NOMO-1 (cell line): ENCODE measurements around the gene LPO.

Source experiments
- DNase-seq, 2 experiments: peaks; one replicate each; lab custom pipeline; 2025; ENCODE audit not compliant: unreplicated experiment in 2 of 2; lab: John Stamatoyannopoulos, UW

LPO gene

DNA sequence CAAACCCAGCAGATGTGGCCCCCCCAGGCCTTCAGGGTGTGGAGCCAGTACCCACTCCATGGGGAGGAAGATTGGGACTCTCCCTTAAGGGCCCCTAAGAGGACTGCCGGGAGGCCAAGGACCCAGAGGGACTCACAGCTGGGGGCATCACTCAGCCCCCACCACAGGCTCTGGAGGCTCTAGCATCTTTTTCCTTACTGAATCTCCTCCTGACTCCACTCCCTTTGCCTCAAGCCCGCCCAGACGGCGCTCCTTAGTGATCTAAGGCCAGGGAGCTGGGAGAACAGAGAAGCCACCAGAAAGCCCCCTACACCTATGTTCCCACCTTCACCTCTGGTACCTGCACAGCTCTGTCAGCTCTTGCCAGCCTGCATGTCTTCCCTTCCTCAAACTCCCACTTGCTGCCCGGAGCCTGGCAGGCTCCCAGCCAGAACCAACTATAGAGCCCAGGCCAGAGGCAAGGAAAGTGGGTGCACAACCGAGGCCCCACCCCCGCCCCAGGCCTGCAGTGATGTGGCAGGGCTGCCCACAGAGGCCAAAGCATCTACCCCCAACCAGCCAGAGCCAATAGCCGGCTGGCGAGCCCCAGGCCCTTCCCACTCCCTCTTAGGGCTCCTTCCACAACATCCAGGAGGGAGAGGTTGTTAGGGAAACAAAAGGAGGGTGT is 64.7 kb downstream of the LPO start:
- no peak for DNase-seq

DNA sequence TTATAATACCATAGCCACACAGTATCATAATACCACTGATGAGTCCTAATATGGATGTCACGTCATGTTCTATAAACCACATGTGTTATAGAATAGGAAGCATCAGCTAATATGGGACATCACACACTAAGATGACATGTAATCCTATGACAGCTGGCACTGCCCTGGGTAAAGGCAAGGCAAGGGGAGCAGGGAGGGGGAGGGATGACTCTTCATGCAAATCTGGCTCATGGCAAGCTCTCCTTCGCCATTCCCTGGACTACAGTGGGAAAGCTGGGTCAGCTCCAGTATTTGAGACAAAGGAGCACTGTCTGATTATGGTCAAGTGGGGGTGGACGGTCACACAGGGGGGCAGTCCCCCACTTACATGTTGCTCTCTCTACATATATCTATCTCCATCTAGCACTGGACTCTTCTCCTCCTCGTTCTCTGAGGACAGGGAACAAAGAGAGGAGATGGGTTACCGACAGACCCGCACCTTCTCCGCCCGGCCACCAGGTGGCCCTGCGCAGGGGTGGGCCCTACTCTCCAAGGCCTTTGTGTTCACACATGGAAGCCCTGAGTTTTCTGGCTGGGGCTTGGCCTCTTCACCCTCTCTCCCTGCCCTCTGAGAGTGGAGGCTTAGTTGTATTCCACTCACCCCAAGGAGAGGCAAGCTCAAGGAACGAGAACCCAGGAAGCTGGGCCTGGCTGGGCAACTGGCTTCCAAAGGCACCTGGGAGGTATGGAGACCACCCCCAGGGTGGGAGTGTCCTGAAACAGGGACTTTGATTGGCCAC is 65.8 kb downstream of the LPO start:
- peak; percentile 63 to 81 for DNase-seq

GRCh38 chr17:58304750-58305486 is 66.5 kb downstream of the LPO start:
- no peak for DNase-seq

- no peak for DNase-seq
Measured at GRCh38 chr17:58305626-58306025, 67.2 kb downstream of the LPO start.

DNA sequence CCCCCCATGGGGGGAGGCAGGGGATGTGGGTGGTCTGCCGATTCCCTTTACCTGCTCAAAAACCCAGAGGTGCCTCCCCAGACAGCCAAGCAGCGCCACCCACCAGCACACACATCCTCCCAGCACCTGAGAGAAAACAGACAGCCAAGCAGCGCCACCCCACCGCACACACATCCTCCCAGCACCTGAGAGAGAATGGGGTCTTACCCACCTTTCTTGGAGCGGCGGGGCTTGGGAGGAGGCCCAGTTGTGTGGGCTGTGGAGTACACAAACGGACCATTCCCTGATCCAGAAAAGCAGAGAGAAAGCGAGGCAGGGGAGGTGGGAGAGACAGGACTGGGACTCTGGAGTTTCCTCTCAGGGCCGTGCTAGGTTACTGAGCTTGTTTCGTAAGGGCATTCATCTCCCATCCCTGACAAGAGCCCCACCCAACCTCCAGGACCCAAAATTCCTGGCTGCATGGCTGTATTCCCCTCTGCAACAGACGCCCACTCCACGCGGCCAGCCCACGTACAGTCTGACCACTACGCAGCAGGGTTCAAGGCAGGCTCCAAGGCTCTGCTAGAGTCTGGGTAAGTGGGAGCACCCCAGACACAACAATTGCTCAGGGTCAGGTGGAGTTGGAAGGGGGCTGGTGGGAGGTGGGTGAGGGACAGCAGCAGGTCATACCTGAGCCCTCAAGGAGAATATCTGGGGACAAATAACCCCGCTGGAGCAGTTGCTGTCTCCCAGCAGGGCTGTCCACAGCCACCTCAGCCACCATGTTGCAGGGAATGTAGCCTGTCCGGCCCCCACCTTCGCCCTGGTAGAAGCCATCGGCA is 68.0 kb downstream of the LPO start:
- DNase-seq: no peak

- DNase-seq: no peak
Measured at GRCh38 chr17:58307468-58308172, 69.2 kb downstream of the LPO start.

- no peak for DNase-seq
Measured at GRCh38 chr17:58308173-58308984, 70.0 kb downstream of the LPO start.

- DNase-seq: peak in 1 of 2 experiments; percentile 38
Measured at GRCh38 chr17:58308985-58309917, 70.9 kb downstream of the LPO start.

DNA sequence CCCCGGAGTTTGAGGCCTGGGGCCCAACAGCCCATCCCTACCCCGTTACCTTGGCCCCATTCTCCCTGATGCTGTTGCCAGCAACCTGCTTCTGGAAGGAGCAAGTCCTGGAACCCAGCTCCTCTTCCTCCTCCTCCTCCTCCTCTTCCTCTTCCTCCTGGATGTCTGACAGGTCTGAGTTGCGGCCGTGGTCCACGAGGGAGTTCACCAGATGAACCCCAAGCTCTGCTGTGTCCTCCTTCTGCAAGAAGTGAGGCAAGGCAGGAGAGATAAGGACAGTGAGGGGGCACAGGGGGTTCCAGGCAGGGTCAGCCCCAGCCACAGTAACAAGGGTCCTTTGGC is 71.5 kb downstream of the LPO start:
- no peak for DNase-seq

DNA sequence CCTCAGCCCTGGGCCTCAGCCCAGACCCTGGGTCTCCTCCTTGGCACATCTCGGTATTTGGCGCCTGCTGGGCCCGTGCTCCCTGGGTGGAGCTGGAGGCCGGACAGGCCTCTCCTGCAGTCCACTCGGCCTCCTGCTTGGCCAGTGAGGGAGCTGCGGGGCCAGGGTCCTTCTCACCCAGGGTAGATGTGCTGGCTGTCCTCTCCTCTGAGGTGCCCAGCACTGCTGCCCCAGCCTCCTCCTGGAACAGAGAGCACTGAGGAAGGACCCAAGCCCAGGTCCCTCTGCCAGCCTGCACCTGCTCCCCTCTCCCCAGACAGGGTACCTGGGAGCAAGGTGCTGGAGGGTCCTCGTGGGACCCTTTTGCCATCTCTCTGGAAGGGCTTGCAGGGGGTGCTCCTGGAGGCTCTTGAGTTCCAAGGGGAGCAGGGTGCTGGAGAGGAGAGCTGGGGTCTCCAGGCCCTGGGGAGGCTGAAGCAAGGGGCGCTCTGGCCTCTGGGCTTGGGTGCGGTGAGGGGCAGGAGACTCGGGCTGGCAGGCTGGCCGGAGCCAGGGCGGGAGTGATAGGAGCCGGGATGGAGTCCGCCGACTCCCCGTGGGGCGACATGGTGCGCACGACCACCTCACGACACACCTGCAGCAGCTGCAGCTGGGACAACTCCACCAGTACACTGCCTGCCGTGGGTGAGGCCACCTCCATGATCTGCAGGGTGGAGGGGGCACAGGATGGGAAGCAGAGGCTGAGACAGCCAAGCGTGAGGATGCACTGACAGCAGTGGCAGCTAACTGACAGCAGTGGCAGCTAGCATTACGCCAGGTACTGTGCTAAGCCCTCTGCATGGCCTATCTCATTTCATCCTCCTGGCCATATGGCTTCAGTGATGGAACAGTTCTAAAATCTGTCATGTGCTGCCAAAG is 72.4 kb downstream of the LPO start:
- no peak for DNase-seq

DNA sequence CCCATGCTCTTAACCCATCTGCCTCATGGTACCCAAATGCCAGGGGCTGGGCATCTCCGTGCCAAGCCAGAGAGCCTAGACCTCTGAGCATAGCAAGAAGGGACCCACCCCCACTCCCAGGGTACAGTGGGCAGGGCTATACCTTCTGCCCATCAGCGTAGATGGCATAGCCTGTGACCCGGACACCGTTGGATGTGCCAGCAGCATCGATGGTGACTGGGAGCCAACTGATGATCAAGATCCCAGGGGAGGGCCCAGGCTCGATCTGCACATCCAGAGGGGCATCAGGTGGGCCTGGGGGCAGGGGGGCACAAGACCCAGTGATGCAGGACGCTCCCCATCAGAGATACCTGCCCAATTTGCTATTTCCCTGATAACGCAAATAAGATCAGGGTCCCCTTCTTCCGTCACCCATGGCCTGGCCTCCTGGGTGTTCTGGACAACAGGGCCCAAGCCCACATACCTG is 73.1 kb downstream of the LPO start:
- DNase-seq: no peak

DNA sequence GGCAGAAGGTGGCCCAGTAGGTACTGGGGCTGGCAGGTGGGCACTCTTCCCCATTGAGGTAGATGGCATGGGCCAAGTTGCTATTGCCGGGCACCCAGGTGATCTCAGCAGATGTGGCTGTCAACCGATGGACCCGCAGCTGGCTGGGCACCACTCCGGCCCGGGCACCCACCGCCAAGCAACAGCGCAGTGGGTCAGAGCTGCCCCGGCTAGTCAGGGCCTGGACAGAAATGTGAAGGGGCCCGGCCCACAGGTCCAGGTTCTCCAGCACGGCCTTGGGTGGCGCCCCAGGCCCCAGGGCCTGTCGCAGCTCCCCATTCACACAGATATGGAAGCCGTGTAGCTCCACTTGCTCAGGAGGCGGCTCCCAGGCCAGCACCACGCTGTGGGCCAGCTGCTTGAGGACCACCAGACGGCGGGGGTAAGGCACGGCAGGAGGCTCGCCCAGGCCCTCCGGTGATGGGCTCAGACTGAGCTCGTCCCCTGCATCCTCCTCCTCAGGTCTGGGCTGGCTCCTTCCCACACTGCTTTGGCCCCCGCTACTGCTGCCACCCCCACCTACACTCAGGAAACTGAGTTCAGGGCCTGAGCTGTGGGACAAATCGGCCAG is 73.7 kb downstream of the LPO start:
- no peak for DNase-seq

DNA sequence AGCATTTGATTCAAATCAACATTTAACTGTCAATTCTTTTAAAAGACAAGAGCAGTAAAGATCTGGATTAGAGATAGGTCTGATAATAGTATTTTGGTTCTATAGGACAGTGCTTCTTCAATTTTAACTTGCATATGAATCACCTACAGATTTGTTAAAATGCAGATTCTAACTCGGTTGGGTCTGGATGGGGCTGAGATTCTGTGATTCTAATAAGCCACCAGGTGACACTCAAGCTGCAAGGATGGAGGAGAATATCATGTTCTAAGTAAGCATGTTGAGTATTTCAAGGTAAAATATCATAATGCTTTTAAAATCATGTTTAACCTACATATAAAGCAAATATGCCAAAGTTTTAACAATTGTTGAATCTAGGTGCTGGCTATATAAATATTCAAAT is 74.4 kb downstream of the LPO start:
- no peak for DNase-seq

DNA sequence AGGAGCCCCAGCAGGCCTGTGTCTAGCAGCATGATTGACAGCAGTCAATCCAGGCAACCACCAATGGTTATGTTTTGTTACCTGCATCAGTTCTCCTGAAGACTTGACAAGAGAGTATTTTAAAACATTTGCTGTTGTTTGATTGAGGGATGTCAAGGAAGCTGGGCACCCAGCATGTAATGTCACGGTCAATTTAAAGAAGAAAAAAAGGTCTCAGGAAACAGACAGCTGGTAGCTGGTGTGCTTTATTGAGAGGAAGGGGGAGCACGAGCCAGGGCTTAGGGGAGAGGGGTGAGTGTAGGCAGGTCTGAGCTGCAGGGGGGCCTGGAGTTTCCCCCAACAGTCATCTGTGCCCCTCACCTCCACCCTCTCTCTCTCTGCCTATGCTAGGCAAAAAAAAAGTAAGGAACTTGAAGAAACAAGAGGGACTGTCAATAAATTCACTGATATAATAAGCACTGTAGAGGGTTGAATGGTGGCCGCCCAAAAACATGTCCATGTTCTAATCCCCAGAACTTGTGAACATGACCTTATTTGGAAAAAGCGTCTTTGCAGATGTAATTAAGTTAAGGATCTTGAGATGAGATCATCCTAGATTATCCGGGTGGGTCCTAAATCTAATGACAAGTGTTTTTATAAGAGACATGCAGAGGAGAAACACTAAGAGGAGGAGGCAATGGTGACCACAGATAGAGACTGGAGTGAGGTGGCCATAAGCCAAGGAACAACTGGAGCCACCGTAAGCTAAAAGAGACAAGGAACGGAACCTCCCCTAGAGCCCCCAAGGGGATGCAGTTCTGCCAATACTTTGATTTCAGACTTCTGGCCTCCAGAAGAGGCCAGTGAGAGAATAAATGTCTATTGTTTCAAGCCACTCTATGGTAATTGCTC is 75.7 kb downstream of the LPO start:
- DNase-seq: no peak

DNA sequence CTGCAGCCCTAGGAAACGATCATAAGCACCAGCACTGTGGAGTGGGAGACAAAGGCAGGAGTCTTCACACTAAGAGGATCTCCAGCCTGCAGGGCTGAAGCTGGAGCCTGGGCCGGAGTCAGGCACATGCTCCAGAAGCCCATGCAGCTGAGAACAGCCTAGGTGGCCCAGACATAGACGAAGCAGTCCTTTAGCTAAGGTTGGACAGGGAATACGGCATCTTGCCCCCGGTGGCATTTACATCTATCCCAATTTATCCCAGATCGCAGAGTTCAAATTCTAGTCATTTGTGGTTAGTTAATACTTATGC is 76.3 kb downstream of the LPO start:
- DNase-seq: no peak

DNA sequence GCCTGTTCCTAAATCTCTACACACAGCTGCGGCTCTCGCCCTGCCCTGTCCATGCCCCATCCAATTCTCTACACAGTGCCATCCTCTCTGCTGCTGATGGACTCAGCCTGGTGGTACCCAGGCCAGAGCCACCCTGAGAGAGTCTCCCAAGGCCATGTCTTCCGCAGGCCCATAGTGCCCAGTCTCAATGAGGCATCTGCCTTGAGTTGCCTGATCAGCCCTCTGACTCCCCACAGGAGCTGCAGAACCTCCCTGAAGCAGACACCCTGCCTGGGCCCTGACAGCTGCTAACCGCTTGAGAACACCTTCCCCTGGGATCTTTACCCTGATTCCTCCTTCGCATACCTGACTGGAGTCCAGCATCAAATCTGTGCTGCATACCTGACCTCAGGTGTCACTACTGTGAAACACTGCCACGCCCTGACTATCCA is 76.9 kb downstream of the LPO start:
- DNase-seq: no peak
